Measurements from ENCODE around the gene LMO3. TPM values are rescaled to one million over a fixed set of nuclear protein-coding genes. Genes with fewer than 3 reads are reported as not detected.
A peak's percentile ranks its signal among the peaks of the same experiment; 100 is the strongest.

LMO3 gene
- total RNA-seq, 1 donor from 2014 or later: 1.5 TPM

- Histone ChIP-seq H3K4me1 (no peaks in the 10 kb centered on the region), H3K27ac (replicated peaks) (peak overlapping the region; percentile 63), H3K4me3 (no peak overlapping the region), H3K27me3 (ENCODE audit: low read depth) (no peaks in the 10 kb centered on the region), H3K36me3 (no peaks in the 10 kb centered on the region), H3K9me3 (replicated peaks) (no peaks in the 10 kb centered on the region)
- intact Hi-C loops (cut with micrococcal nuclease): no loop called here
- DNase-seq: no peak
- TF ChIP-seq CTCF (IDR thresholded peaks at IDR 0.05; ENCODE audit: borderline replicate concordance): no peak
Observed at GRCh38 chr12:16587514-16587913, 18.4 kb downstream of the LMO3 start.

GRCh38 chr12:16587110-16587453, 18.9 kb downstream of the LMO3 start:
- Histone ChIP-seq H3K4me1 (no peaks in the 10 kb centered on the region), H3K9me3 (replicated peaks) (peaks cover 2% of the 10 kb centered on the region), H3K36me3 (no peaks in the 10 kb centered on the region), H3K27me3 (ENCODE audit: low read depth) (no peaks in the 10 kb centered on the region), H3K4me3 (no peak overlapping the region), H3K27ac (replicated peaks) (peak overlapping the region; percentile 63)
- TF ChIP-seq CTCF (IDR thresholded peaks at IDR 0.05; ENCODE audit: borderline replicate concordance): no peak
- DNase-seq: no peak
- intact Hi-C loops (cut with micrococcal nuclease): no loop called here

- peak overlapping the region; percentile 63 for H3K27ac ChIP-seq (replicated peaks)
- no peak for DNase-seq
- H3K27me3 ChIP-seq (ENCODE audit: low read depth): no peaks in the 10 kb centered on the region
- no peak overlapping the region for H3K4me3 ChIP-seq
- H3K36me3 ChIP-seq: no peaks in the 10 kb centered on the region
- no peaks in the 10 kb centered on the region for H3K4me1 ChIP-seq
- H3K9me3 ChIP-seq (replicated peaks): peaks cover 8% of the 10 kb centered on the region
- intact Hi-C loops (cut with micrococcal nuclease): no loop called here
- TF ChIP-seq CTCF (IDR thresholded peaks at IDR 0.05; ENCODE audit: borderline replicate concordance): no peak
Observed at GRCh38 chr12:16586350-16587109, 19.4 kb downstream of the LMO3 start.

GRCh38 chr12:16585781-16586180, 20.2 kb downstream of the LMO3 start:
- intact Hi-C loops (cut with micrococcal nuclease): no loop called here
- Histone ChIP-seq H3K36me3 (no peaks in the 10 kb centered on the region), H3K4me1 (no peaks in the 10 kb centered on the region), H3K27me3 (ENCODE audit: low read depth) (no peaks in the 10 kb centered on the region), H3K4me3 (no peak overlapping the region), H3K9me3 (replicated peaks) (peaks cover 12% of the 10 kb centered on the region), H3K27ac (replicated peaks) (peak overlapping the region; percentile 63)
- DNase-seq: no peak
- TF ChIP-seq CTCF (IDR thresholded peaks at IDR 0.05; ENCODE audit: borderline replicate concordance): no peak

DNA sequence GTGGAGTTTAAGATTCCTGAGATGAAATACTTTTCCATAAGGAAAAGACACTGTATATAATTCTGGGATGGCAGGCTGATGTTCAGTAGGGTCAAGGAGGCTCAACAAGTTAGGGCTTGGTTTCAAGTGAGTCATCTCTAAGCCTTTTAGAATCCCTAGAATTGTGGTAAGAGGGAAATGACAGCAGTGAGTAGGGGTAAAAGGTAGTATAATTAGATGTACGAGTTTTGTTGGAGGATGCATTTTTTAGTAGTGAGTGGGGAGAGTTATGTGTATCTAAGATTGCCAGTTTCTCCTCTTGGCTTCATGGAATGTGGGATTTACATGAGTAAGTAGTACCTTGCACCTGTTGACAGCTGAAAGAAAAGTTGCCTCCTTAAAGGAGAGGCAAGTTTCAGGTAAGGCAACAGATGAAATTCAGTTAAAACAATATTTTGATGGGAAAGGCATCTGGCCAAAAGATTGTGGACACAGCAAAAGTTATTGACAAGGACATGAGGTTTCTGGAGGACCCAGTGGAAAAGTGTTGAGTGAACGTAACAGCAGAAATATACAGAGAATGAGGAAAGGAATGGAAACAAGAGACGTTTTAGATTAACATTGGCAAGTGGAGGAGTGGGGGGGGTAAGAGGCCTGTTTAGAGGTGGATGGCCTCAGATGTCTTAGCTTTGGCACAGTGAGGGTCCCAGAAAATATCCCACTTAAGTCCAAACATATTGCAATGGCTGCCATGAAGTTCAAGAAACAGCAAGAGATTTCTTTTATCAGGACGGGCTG, 21.8 kb downstream of the LMO3 start:
- intact Hi-C loops (cut with micrococcal nuclease): no loop called here
- Histone ChIP-seq H3K9me3 (replicated peaks) (peaks cover 12% of the 10 kb centered on the region), H3K27ac (replicated peaks) (no peak overlapping the region), H3K4me1 (no peaks in the 10 kb centered on the region), H3K36me3 (no peaks in the 10 kb centered on the region), H3K4me3 (no peak overlapping the region), H3K27me3 (ENCODE audit: low read depth) (no peaks in the 10 kb centered on the region)
- TF ChIP-seq CTCF (IDR thresholded peaks at IDR 0.05; ENCODE audit: borderline replicate concordance): no peak
- no peak for DNase-seq

Measured in left ventricle myocardium inferior (tissue), 1 donor.